Activated CD4-positive, alpha-beta T cell treated with anti-CD3 and anti-CD28 coated beads, Interleukin-2, amount 50 U/mL, for 4 hours (primary cell): ENCODE measurements around the gene PPP6R2.

Experiments
- DNase-seq, 2 experiments: peaks; one replicate each; pipeline ENCODE4 v3.0.0-alpha.2; 2020

The PPP6R2 gene, protein sequence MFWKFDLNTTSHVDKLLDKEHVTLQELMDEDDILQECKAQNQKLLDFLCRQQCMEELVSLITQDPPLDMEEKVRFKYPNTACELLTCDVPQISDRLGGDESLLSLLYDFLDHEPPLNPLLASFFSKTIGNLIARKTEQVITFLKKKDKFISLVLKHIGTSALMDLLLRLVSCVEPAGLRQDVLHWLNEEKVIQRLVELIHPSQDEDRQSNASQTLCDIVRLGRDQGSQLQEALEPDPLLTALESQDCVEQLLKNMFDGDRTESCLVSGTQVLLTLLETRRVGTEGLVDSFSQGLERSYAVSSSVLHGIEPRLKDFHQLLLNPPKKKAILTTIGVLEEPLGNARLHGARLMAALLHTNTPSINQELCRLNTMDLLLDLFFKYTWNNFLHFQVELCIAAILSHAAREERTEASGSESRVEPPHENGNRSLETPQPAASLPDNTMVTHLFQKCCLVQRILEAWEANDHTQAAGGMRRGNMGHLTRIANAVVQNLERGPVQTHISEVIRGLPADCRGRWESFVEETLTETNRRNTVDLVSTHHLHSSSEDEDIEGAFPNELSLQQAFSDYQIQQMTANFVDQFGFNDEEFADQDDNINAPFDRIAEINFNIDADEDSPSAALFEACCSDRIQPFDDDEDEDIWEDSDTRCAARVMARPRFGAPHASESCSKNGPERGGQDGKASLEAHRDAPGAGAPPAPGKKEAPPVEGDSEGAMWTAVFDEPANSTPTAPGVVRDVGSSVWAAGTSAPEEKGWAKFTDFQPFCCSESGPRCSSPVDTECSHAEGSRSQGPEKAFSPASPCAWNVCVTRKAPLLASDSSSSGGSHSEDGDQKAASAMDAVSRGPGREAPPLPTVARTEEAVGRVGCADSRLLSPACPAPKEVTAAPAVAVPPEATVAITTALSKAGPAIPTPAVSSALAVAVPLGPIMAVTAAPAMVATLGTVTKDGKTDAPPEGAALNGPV

DNA sequence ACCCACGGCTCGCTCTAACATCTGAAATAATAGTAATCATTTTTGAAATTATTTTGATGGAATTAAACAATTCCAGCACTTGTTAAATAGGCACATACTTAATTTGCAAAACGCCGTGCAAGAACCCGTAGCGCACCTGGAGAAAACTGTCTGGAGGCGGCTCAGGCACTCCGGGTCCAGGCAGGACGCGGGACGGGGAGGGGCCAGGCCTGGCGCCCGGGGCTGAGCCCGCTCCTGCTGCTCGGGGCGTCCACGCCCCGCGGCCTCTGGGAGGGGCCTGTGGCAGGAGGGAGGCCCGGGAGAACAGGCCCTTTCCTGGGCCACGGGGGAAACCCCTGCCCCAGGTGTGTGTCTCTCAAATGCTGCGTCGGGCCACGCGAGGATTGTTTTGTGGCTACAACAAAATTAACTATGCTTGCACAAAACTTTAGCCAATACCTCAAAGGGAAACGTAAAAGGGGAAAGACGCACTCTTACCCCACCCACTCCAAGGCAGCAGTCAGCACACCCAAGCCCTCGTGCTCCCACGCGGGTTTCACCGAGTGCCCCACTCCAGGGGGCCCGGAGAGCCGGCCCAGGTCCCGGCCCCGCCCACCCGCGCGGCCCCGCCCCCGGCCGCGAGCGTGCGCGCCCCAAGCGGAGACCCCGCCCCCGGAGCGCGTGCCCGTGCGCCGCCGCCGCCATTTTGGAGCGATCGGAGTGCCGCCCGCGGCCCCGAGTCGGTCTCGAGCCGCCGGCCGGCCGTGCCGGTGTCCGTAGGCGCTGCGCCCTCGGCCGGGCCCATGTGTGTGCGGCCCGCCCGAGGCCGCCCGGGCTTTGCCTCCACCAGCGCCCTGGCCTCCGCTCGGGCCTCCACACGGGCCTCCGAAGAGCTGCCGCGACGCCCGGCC is at the start of gene PPP6R2:
PPP6R2 (plus strand) TSS at position 677 of the 890 bp plus-strand sequence. CDS start 50,582 bp downstream, outside the sequence.
- peak; percentile 81 to 85 for DNase-seq

DNA sequence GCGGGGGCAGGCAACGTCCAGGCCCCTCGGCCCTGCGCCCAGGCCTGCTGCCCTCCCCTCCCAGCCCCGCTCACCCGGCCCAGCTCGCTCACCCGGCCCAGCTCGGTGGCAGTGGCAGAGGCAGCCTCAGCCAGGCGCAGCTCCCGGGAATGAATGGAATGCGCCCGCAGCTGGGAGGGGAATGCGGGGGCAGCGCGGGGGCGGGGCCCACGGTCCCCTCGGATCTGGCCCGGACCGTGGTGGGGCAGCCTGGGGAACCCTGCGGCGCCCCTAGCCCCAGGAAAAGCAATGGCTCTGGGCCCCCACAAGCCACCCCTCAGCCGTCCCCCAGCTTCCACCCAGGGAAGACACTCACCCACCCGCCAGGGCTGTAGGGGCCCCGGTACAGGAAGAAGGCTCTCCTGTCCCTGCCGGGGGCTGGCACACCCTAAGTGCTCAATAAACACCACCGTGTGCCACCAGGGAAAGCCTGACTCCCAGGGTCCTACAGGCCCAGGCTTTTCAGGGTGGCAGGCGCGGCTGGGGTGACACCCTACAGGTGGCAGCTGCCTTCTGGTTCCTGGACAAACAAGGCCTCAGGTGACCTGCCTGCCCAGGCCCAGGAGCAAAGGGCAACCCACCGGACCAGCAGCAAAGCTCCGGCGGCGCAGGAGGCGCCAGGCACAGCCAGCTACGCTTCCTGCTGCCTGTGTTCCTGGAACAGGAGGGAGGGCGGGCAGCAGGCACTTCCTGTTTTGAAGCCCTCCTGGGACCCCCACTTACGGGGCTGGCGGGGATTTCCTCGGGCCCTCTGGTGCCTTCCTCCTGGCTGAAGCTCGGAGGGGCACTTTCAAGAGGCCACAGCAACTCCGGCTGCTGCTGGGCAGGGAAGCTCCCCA is 49.4 kb upstream of the PPP6R2 start:
- DNase-seq: no peak

DNA sequence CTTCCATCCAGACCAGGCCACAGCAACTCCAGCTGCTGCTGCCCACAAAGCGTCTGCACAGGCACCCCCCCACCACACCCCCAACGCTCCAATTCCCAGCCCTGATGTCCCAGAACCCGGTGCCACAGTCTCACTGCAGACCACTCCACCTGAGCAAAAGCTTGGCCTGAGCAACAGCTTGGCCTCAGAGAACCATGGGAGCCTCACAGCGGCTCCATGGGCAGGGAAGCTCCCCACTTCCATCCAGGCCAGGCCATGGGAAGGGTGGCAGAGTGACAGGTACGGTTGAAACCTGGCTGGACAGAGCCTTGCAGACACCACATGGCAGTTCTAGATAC is 48.8 kb upstream of the PPP6R2 start:
- no peak for DNase-seq

DNA sequence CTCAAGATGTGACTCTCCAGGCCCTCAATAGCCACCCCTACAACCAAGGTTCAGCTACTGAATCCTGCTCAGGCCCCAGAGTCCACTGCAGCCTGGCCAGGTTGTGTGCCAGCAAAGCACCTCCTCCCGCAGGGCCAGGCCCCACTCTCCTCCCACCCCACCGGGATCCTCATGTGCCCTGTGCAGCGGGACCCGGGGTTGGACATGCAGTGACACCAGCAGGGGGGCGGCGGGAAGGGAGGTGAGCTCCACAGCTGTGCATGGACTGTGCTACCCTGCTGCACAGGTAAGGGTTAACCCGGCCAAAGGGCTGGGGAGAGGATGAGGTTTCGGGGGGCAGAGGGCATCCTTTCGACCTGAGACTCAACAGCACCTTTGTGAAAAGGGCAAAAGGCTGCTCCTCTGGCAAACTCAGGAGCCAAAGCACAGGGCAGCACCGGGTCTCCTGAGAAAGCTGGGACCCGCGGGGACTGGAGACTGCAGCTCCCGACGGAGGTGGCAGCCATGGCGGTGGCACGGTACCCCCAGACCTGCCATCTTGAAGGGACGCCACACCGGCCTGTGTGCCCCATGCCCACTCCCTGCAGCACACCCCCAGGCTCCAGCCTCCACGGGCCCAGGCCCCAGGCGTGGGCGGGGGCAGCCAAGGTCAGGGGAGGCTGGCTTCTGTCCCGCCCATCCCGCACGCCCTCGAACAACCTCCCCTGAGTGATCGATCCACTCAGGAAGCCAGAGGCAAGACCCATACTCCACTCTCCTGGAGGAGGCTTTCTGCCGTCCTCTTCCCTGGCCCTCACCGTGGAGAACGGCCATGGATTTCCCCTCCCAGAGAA is 46.3 kb upstream of the PPP6R2 start:
- no peak for DNase-seq

DNA sequence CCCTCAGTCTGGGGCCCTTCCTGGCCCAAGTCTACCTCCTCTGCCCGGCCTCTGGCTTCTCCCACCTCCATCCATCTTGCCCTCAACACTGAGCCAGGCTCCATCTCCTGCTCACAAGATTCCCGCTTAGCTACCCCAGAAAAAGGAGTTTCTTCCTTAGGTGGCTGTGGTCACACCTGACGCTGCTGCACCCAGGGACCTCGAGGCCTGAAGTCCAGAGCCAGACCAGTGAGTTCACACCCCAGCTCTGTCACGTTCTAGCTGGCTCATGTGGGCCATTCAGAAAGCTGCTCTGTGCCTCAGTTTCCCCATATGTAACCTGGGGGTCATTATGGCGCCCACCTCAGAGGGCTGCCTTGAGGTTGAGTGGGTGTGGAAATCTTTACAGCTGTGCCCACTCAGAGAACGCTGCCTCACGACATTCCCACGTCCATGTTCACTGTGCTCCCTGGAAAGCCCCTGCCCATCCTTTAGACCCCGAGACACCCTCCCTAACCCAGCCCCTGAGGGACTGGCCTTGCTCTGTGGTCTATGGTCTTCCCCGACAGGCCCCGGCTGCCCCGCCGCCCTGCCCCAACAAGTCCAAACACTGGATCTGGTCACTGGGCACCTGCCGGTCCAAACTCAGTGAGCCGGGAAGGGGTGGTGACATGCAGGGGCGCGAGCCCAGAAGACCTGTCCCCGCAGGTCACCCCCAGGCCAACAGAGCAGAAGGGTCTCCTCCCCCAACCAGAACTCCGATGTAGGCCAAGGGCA is 45.4 kb upstream of the PPP6R2 start:
- no peak for DNase-seq

DNA sequence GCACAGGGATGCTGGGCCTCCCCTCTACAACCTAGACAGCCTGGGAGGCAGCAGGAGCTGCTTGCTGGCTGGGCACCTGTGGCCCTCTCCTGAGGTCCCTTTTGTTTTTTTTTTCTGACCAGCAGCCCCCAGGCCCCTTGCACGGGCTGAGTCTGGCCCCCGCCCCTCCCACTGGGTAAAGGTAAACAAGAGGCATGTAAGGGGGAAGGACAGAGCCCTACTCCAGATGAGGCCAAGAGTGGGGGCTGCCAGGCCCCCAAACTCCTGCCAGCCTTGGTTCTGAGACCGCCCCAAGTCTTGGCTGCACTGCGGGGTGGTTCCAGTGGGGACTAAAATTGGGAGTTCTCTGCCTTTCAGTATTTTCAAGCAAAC is 44.9 kb upstream of the PPP6R2 start:
- no peak for DNase-seq

DNA sequence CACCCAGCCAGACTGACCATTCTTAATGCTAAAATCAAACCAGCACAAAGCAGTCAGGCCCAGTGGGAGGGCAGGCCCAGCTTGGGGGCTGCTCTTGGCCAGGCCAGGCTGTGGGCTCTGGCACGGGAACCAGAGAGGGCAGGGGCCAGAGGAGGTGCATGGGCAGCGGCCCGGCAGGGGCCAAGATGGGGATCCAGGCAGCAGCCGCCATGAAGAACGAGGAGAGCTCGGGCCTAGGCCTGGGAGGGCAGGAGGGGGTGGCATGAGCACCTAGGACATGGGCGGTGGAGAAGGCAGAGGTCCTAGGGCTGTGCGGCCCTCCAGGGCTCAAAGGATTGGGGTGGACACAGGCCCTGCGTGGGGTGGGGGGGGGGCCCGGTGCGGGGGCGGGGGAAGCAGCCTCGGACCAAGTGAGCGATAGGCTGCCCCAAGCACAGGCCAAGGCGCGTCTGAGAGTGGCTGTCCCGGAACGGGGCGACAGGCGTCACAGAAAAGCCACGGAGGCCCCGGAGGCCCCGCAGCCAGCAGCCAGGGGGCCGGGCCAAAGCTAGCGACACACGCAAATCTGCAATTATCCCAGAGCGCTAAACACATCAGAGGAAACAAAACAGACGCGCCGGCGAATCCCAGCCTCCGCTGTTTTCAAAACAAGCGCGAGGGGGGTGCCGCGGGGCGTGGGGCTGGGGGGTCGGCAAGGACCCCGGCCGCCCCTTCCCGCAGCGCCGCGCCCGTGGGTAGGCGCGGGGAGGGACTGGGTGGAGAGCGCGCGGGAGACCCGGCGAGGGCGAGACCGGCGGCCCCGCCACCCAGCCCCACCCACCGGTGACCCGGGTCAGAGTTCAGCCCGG is 44.0 kb upstream of the PPP6R2 start:
- no peak for DNase-seq

DNA sequence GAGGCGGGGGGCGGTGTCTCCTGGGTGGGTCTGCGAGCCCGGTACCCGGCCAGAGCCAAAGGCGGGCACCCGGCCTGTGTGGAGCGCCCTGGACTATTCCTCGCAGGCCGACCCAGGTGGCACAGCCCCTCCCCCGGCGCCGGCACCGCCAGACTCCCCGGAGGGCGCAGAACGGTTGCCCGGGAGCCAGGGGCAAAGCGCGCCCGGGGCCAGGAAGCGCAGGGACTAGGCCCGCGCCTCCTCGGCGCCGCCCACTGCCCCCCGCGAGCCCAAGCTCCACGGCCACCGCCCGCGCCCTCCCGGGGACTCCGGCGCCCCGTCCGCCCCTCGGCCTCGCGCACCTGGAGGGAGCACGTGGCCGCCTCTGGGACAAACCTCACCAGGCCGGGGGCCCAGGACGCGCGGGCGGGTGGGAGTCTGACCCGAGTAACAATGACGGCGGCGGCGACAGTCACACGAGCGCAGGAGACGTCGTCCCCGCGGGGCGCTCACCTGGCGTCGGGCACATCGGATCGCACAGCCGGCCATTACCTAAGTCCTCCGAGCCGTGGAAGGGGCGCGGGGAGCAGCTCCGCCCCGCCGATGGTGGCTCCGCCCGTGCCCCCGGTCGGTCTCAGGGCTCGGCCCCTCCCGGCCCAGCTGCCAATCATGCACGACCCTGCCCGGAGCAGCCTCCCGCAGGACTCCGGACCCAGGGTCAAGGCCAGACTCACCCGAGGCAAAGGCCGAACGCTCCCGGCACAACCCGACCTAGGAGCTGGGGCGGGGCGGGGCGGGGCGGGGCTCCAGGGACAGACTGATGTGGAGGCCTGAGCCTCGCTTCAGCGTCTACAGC is 43.1 kb upstream of the PPP6R2 start:
- no peak for DNase-seq

DNA sequence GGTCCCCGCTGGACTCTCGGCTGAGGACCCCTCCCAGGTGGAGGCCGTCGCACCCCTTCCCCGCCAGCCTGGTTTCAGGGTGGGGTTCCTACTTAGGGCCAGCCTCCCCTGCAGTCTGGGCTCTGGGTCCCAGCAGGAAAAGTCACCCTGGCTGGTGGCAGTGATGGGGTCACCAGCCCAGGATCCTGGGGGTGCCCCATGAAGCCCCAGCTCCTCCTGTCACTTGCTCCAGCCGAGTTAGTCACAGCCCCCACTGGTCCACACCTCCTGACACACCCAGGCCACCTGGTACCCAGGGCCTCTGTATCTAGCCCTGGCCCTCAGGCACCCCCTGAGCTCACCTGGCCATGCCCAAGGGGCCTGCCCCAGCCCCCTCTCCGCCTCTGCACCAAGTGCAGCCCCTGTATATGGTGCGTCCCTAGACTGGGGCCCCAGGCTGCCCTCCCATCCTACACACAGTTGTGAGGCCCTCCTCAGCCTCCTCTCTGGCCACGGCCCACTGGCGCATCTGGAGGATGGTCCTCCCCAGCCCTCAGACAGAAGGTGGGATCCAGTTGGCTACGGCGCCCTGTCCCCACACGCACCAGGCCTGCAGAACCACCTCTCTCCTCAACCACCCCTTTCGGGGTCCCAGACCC is 42.4 kb upstream of the PPP6R2 start:
- no peak for DNase-seq

DNA sequence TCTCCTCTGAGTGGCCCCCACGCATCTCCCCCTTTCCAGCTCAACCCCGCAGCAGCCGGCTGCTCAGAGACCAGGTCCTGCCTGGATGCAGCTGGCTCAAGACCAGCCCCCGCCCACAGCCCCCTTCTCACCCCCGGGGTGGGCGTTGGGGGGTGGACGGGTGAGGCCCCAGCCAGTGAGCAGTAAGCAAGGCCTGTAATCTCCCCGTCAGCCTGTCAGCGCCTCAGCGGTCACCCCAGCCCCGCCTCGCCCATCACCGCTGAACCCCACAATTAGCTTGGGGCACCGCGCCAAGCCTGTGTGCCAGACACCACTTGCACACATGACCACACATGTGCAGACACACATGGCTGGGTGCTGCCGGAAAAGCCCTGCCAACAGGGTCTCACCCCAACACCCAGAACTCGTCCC is 41.5 kb upstream of the PPP6R2 start:
- no peak for DNase-seq

DNA sequence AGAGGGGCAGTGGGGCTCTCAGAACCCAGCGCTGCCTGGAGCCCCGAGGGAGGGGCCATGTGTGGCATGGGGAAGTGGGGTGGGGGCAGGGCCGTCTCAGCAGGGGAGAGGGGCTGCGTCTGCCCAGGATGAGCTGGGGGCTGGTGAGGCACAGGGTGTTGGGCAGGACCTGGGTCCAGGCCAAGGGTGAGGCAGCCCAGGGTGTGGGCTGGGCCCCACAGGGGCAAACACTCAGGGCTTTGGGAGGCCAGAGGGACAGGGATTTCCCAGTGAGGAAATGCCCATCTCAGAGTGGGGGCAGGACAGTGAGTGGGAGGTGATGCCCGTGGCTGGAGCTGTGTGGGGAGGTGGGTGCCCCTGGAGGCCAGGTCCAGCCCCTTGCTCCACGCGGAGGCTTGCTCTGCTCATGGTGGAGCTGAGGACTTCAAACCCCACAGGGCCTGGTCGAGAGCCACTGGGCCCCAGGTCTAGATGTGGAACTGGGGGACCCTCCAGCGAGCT is 41.0 kb upstream of the PPP6R2 start:
- DNase-seq: no peak

DNA sequence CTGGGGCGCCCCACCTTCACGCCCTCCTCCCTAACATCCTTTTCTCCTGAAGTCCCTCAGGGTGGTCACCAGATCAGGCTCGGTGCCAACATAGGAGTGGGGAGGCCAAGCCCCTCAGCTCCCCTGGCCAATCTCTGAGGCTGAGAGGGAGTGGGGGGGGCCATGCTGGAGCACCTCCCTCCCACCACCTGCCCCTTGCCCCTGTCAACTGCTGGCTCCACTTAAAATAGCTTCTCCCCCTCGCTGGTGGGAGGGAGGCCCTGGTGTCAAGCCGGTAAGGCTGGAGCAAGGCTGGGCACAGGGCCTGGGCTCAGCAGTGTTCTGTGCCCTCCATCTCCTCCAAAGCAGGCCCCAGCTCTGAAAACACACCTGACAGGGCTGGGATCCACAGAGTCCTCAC is 40.6 kb upstream of the PPP6R2 start:
- no peak for DNase-seq

DNA sequence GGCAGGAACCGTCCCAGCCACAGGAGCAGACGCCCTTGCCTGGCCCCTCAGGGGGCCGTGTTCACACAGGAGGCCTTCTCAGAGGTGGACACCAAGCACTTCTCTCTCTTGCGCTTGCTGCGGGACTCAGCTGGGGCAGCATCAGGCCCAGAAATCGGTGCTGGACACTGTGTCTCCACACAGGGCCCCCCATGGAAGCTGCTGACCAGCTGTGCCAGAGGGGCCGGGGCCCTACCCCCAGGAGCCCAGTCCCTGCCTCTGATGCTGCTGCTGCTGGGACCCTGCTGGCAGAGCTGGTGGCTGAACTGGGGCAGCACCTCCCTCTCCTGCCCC is 39.6 kb upstream of the PPP6R2 start:
- DNase-seq: no peak

DNA sequence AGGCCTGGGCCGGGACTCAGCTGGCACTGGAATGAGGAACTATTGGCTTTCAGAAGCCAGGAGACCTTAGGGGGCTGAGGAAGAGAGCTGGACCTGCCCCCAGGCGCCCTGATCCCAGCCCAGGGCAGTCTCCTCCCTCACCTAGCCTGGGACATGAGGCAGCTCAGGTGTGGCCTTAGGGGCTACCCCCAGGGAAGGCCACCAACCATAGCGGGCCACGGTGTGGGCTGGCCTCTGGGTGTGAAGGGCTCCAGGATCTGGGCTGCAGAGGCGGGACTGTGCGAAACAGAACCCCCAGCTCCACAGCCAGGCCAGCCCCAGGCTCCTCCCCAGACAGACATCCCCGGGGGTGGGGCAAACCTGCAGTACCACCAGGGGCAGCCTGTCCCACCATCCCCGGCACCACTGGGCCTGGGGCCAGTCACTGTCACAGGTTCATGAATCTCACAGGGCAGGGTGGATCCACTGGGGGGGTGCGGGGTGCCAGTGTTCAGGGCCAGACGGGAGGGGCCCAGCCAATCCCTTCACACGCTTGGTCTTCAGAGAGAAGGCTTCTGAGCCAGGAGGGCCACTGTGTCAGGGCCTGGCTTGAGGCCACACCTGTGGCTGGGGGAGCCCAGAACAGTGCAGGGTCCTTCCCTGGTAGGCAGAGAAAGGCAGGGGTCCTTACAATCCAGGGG is 39.1 kb upstream of the PPP6R2 start:
- DNase-seq: no peak

DNA sequence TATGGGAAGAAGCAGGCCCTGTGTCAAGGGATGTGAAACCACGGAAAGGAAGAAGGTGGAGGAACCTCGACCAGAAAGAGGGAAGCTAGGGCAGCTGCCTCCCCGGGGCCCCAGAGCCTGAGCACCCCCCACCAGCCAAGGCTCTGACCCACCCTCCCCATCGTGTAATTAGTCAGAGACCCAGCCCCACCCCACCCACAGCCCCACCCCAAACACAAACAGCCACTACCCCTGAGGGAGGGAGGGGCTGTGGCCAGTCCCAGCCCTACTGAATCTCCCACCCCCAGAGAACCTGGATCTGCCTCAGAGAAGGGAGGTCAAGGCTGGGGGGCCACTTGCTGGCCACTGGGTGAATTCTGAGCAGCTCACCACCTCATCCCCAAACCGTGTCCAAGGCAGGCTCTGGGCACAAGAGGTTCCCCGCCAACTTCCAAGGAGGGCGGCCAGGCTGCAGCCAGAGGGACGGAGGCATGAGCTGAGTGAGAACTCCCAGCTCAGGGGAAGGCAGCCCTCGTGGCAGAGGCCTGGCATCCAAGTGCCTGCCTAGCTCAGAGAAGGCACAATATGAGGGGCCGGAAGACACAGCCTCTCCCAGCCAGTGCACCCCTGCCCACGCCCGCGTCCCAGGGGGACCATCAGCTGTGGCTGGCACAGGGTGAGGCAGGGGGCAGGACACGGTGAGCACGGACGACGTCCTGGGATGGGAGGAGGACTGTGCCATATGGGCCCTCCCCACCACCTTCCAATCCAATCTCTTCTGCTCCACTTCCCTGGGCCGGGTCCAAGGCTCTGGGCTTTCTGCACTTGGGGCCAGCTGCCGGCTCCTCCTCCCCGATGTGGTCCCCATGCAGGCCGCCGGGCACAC is 38.4 kb upstream of the PPP6R2 start:
- DNase-seq: no peak

DNA sequence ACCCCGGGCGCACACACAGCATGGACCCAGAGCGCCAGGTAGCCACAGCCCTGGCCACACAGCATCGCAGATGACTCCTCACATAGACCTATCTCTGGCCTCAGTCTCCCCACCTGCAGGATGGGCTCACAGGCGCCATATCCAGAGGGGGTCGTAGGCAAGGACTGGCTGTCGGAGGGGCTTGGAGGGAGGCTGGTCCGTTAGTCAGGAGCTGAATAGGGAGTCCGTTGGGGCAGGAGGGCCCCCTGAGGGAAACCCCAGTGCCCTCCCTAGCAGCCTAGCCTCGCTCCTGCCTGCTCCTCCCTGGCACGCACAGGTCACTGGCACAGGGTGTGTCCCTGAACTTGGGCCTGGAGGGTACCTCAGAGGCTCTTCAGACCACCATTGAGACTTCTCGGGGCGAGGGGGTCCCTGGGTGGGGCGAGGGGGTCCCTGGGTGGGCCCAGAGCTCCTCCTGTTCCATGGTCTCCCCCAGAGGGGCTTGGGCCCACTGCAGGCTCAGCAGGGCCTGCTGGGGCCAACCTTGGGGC is 37.7 kb upstream of the PPP6R2 start:
- DNase-seq: no peak
